ENCODE measurements around the gene APOD. TPM values are rescaled to one million over a fixed set of nuclear protein-coding genes. Genes with fewer than 3 reads are reported as not detected.
A peak's percentile ranks its signal among the peaks of the same experiment; 100 is the strongest.

Gene APOD
- total RNA-seq, 1 experiment from 2014 or later = not detected

- Histone ChIP-seq H2BK20ac (ENCODE audit: low read depth, low read length, poor library complexity, severe bottlenecking) (no peak overlapping the region), H3K23me2 (ENCODE audit: insufficient read length, low read depth, low read length, poor library complexity, severe bottlenecking) (peaks cover 9% of the 10 kb centered on the region), H3K4me2 (ENCODE audit: insufficient read depth, insufficient read length, low read length) (peak overlapping the region; percentile 64), H4K5ac (ENCODE audit: insufficient read length, low read depth, low read length) (no peak overlapping the region), H2BK5ac (ENCODE audit: insufficient read length, low read length) (no peak overlapping the region), H3K9ac (ENCODE audit: extremely low read depth, insufficient read length, low read length) (peak overlapping the region; percentile 5), H2AFZ (ENCODE audit: low read length) (no peak overlapping the region), H3K23ac (ENCODE audit: insufficient read length, low read depth, low read length) (no peak overlapping the region), H3K56ac (ENCODE audit: insufficient read length, low read depth, low read length) (no peak overlapping the region), H4K20me1 (ENCODE audit: control insufficient read depth, insufficient read depth, insufficient read length) (no peaks in the 10 kb centered on the region), H3T11ph (ENCODE audit: low read length) (no peak overlapping the region), H4K8ac (replicated peaks; ENCODE audit: insufficient read length, low read depth, low read length) (no peak overlapping the region), H2AK5ac (ENCODE audit: insufficient read length, low read length) (no peak overlapping the region), H3K4me1 (ENCODE audit: insufficient read depth, low read length) (peaks cover 9% of the 10 kb centered on the region; the same call in 1 of the 2 replicates), H3K14ac (ENCODE audit: insufficient read depth, low read length) (no peak overlapping the region), H2BK120ac (ENCODE audit: low read depth, low read length, poor library complexity, severe bottlenecking) (no peak overlapping the region), H3K9me3 (ENCODE audit: control insufficient read depth, low read depth, low read length) (no peaks in the 10 kb centered on the region), H3K18ac (ENCODE audit: insufficient read length, low read depth, low read length) (no peak overlapping the region), H3K27ac (ENCODE audit: insufficient read length, low read depth, low read length) (no peak overlapping the region), H3K79me1 (ENCODE audit: insufficient read depth, low read depth, low read length, poor library complexity, severe bottlenecking) (no peaks in the 10 kb centered on the region), H2BK12ac (ENCODE audit: insufficient read length, low read depth, low read length) (no peak overlapping the region), H2BK15ac (ENCODE audit: low read depth, low read length) (no peak overlapping the region), H3K79me2 (ENCODE audit: insufficient read depth, low read length) (peaks cover 8% of the 10 kb centered on the region; the same call in 1 of the 2 replicates), H3K27me3 (ENCODE audit: insufficient read depth, low read length) (no peaks in the 10 kb centered on the region; the same call in 1 of the 2 replicates), H4K91ac (ENCODE audit: insufficient read length, low read depth, low read length) (no peak overlapping the region), H3K4ac (ENCODE audit: low read depth, low read length) (no peak overlapping the region)
- Mint-ChIP-seq H3K27ac (no peak overlapping the region), H3K27me3 (ENCODE audit: low read depth) (peaks cover 35% of the 10 kb centered on the region), H3K9me3 (no peaks in the 10 kb centered on the region), H3K36me3 (ENCODE audit: insufficient read depth in 1 of 3, low read depth in 3 of 3) (no peaks in the 10 kb centered on the region), H3K4me1 (peaks cover 36 to 48% of the 10 kb centered on the region in 2 experiments), H3K4me3 (peak overlapping the region; percentile 80 to 88)
- DNase-seq = peak; percentile 60
- no peak for TF ChIP-seq CTCF (conservative IDR thresholded peaks at IDR 0.05)
- WGBS (ENCODE audit: extremely low coverage, insufficient read length, low lambda C conversion rate) = no CpG with 5 or more reads among the region's 38 CpGs
These were observed 40.1 kb downstream of the APOD start for GRCh38 chr3:195543500-195544229.
